ENCODE data around the gene CASP10.
A peak's percentile ranks its signal among the peaks of the same experiment; 100 is the strongest.

CASP10 gene

DNA sequence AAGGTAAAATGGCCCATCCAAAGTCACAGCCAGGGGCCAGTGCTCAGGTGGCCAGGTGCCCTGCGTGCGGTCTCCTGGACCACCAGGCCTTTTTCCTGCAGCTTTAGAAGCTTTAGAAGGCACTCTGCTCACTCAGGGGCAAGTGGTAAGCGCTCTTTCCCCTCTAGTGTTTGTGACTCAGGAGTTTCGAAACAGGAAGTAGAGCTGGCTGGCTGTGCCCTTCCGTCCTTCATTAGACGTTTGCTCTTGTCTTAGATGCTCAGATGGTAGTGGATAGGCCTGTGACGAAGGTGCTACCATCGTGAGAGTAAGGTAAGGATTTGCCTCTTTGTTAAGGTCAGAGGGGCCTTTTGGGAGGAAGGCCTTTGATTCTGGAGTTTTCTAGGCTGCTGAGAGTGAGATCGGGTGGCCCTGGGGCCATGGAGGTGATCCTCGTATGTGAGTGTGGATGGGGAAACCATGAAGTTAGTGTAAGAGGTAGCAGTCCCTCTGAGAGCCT is 77.4 kb downstream of the CASP10 start, which contains the start of gene CASP8:
CASP8 (plus strand) TSS at position 235 of the 499 bp plus-strand sequence. CDS start 5,951 bp downstream, outside the sequence.
- H3K27ac Mint-ChIP-seq = peak within 1 kb of the TSS; percentile 100
- H3K9me3 Mint-ChIP-seq = no peaks in the 10 kb centered on the region
- ATAC-seq (replicated peaks) = peak; percentile 61 to 66
- H3K4me1 Mint-ChIP-seq = peaks cover 46 to 76% of the 10 kb centered on the region in 2 donors
- peak; percentile 67 for DNase-seq
- H3K27me3 Mint-ChIP-seq = no peaks in the 10 kb centered on the region
- peak within 1 kb of the TSS; percentile 93 to 100 for H3K4me3 Mint-ChIP-seq
- peaks cover 5 to 18% of the 10 kb centered on the region in 2 donors for H3K36me3 Mint-ChIP-seq

DNA sequence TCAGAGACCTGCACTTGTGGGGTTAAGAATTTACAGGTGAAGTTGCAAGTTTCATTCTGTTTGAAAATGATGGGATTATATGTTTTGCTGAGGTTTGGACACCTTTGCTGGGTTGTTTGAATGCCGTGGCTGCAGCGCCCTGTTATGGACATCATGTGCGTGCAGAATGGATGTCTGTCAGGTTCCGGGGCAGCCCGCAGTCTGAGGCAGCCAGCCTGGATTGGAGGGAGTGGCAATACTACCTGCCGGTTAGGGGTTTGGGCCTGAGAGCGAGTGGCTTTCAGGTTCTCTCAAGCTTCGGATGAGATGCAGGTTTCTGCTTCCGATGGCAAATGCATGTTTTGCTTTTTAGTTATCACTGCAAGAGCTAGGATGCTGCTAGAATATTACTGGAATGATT is 78.5 kb downstream of the CASP10 start:
- Mint-ChIP-seq H3K4me3 (peak overlapping the region; percentile 92 to 100), H3K4me1 (peaks cover 55 to 84% of the 10 kb centered on the region in 2 donors), H3K27me3 (no peaks in the 10 kb centered on the region), H3K36me3 (peaks cover 8 to 27% of the 10 kb centered on the region in 2 donors), H3K27ac (peak overlapping the region; percentile 75), H3K9me3 (no peaks in the 10 kb centered on the region)
- DNase-seq (no peak), ATAC-seq (replicated peaks) (no peak)

GRCh38 chr2:201261906-201262305 is 79.0 kb downstream of the CASP10 start:
- ATAC-seq (replicated peaks) (no peak), DNase-seq (no peak)
- H3K4me1 Mint-ChIP-seq = peaks cover 57 to 83% of the 10 kb centered on the region in 2 donors
- peak overlapping the region; percentile 92 to 100 for H3K4me3 Mint-ChIP-seq
- peak overlapping the region; percentile 75 for H3K27ac Mint-ChIP-seq
- H3K27me3 Mint-ChIP-seq = no peaks in the 10 kb centered on the region
- no peaks in the 10 kb centered on the region for H3K9me3 Mint-ChIP-seq
- H3K36me3 Mint-ChIP-seq = peaks cover 10 to 31% of the 10 kb centered on the region in 2 donors

DNA sequence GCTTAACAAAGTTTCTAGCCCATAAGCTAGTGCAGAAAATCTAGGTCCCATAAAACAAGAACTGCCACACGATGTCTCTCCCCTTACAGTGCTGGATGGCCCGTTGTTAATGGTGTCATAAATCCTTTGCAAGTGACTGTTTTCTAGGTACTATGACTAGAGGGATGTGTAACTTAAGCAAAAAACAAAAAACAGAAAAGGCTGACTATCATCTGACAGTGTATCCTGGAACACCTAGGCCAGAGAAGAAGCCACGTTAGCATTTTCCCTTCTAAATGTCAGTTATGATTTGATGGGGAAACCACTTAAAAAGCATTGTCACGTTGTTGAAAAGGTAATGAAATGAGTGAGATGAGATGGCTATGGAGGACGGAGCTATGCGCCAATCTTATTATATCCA is 79.8 kb downstream of the CASP10 start:
- Mint-ChIP-seq H3K4me3 (peak overlapping the region; percentile 74), H3K27me3 (no peaks in the 10 kb centered on the region), H3K27ac (peak overlapping the region; percentile 75), H3K4me1 (peaks cover 51 to 75% of the 10 kb centered on the region in 2 donors), H3K9me3 (no peaks in the 10 kb centered on the region), H3K36me3 (peaks cover 11 to 31% of the 10 kb centered on the region in 2 donors)
- no peak for ATAC-seq (replicated peaks)
- no peak for DNase-seq

- no peak for ATAC-seq (replicated peaks)
Observed at GRCh38 chr2:201263779-201264178, 80.8 kb downstream of the CASP10 start.

DNA sequence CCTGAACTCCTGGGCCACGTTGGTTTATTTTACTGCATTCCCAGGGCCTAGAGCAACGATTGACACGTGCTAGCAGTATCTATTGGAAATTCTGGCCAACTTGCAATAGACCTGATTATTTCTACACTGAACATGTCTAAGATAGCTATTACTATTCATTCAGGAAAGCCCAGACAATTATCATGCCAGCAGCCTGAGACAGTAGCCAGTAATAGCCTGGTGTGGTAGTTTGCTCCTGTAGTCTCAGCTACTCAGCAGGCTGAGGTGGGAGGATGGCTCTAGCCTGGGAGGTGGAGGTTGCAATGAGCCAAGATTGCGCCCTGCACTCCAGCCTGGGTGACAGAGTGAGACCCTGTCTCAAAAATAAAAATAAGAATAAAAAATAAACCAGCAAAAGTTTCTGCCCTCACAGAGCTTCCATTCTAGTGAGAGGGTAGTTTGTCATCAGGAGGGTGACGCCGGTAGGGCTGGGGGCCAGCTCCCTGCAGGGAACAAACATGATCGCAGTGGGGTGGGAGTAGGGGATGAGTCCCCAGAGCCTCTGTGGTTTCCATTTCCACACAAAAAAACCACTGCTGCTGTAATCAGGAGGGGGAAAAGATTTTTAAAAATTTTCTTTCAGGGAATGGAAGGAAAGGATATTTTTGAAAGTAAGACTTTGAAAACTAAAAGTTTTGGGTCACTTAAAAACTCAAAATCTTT is 81.7 kb downstream of the CASP10 start:
- Mint-ChIP-seq H3K4me1 (peaks cover 44 to 72% of the 10 kb centered on the region in 2 donors), H3K27me3 (no peaks in the 10 kb centered on the region), H3K9me3 (no peaks in the 10 kb centered on the region), H3K36me3 (peaks cover 19 to 39% of the 10 kb centered on the region in 2 donors), H3K27ac (peak overlapping the region; percentile 37), H3K4me3 (no peak overlapping the region)
- DNase-seq = no peak
- no peak for ATAC-seq (replicated peaks)

More at GRCh38 chr2:201263779-201264178, 80.8 kb downstream of the CASP10 start:
- Mint-ChIP-seq H3K27ac (no peak overlapping the region), H3K9me3 (no peaks in the 10 kb centered on the region), H3K4me1 (peaks cover 45 to 67% of the 10 kb centered on the region in 2 donors), H3K27me3 (no peaks in the 10 kb centered on the region), H3K4me3 (no peak overlapping the region), H3K36me3 (peaks cover 16 to 35% of the 10 kb centered on the region in 2 donors)
- DNase-seq = no peak

DNA sequence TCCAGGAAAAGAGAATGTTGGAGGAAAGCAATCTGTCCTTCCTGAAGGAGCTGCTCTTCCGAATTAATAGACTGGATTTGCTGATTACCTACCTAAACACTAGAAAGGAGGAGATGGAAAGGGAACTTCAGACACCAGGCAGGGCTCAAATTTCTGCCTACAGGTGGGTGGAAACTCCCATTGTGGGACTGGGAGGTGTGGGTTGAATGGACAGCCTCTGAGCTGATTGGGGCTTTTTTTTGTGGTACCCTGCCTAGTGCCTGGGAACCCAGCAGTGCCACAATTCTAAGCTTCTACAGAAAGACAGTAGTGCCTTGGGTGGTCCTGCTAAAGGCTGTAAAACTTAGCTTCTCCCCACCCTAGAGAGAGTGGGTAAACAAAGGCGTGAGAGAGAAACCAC is 83.7 kb downstream of the CASP10 start:
- no peak for DNase-seq
- no peaks in the 10 kb centered on the region for H3K27me3 Mint-ChIP-seq
- H3K4me1 Mint-ChIP-seq = peaks cover 36 to 66% of the 10 kb centered on the region in 2 donors
- H3K27ac Mint-ChIP-seq = peak overlapping the region; percentile 78
- ATAC-seq (replicated peaks) = no peak
- H3K36me3 Mint-ChIP-seq = peaks cover 22 to 38% of the 10 kb centered on the region in 2 donors
- no peak overlapping the region for H3K4me3 Mint-ChIP-seq
- H3K9me3 Mint-ChIP-seq = no peaks in the 10 kb centered on the region

DNA sequence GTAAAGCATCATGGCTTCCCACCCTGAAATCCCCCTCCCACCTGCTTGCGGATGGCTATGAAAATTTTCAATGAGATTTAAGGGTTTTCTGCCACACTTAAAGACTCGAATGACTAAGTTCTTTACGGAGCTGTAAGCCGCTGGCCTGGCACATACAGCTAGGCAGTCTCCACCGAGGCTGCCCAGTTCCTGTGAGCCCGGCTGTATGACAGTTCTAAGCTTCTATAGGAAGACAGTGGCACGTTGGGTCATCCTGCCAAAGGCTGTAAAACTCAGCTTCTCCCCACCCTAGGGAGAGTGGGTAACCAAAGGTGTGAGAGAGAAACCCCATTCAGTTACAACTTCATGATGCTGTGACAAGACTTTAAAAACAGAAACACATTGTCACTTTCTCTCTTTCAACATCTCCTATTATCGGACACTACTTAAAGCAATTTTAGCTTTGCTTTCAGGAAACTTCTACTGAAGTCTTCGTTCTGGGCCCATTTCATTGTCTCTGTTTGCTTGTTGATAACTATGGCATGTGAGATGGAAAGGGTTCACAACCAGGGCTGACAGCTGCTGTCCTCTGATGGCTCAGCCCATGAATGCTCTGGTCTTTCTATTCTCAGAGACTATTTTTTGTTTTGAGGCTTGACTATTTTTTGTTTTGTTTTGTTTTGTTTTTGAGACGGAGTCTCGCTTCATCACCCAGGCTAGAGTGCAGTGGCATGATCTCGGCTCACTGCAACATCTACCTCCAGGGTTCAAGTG is 84.5 kb downstream of the CASP10 start:
- H3K4me1 Mint-ChIP-seq = peaks cover 38 to 69% of the 10 kb centered on the region in 2 donors
- ATAC-seq (replicated peaks) = no peak
- peaks cover 26 to 42% of the 10 kb centered on the region in 2 donors for H3K36me3 Mint-ChIP-seq
- no peaks in the 10 kb centered on the region for H3K9me3 Mint-ChIP-seq
- H3K27ac Mint-ChIP-seq = peak overlapping the region; percentile 65
- no peaks in the 10 kb centered on the region for H3K27me3 Mint-ChIP-seq
- DNase-seq = no peak
- H3K4me3 Mint-ChIP-seq = no peak overlapping the region

DNA sequence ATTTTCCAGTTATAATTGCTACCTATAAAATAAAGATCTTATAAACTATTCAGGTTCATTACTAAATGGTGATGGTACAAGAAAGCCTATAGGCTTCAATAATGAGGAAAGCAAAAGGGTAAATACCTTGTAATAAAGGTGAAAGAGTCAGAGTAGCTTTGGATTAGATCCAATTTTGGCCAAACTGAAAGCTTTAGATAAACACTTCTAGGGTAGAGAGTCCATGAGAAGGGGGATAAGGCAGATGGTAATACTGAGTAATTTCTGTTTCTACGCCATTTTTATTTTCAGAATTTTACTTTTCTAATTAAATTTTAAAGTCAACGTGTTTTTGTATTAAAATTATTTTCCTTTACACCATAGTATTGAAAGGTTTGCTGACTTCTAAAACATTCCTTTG is 86.8 kb downstream of the CASP10 start:
- DNase-seq (no peak), ATAC-seq (replicated peaks) (no peak)
- Mint-ChIP-seq H3K4me3 (no peak overlapping the region), H3K27ac (peak overlapping the region; percentile 31), H3K27me3 (no peaks in the 10 kb centered on the region), H3K4me1 (peaks cover 28 to 47% of the 10 kb centered on the region in 2 donors), H3K36me3 (peaks cover 43 to 55% of the 10 kb centered on the region in 2 donors), H3K9me3 (no peaks in the 10 kb centered on the region)

- peaks cover 24 to 40% of the 10 kb centered on the region in 2 donors for H3K4me1 Mint-ChIP-seq
- no peaks in the 10 kb centered on the region for H3K27me3 Mint-ChIP-seq
- H3K27ac Mint-ChIP-seq = no peak overlapping the region
- H3K9me3 Mint-ChIP-seq = no peaks in the 10 kb centered on the region
- H3K36me3 Mint-ChIP-seq = peaks cover 48 to 58% of the 10 kb centered on the region in 2 donors
- DNase-seq (no peak), ATAC-seq (replicated peaks) (no peak)
- H3K4me3 Mint-ChIP-seq = no peak overlapping the region
Observed at GRCh38 chr2:201270293-201271001, 87.5 kb downstream of the CASP10 start.

GRCh38 chr2:201271917-201272316 is 89.0 kb downstream of the CASP10 start:
- peaks cover 10 to 26% of the 10 kb centered on the region in 2 donors for H3K4me1 Mint-ChIP-seq
- H3K27ac Mint-ChIP-seq = no peak overlapping the region
- ATAC-seq (replicated peaks) (no peak), DNase-seq (no peak)
- no peak overlapping the region for H3K4me3 Mint-ChIP-seq
- peaks cover 52 to 57% of the 10 kb centered on the region in 2 donors for H3K36me3 Mint-ChIP-seq
- H3K9me3 Mint-ChIP-seq = no peaks in the 10 kb centered on the region
- no peaks in the 10 kb centered on the region for H3K27me3 Mint-ChIP-seq

DNA sequence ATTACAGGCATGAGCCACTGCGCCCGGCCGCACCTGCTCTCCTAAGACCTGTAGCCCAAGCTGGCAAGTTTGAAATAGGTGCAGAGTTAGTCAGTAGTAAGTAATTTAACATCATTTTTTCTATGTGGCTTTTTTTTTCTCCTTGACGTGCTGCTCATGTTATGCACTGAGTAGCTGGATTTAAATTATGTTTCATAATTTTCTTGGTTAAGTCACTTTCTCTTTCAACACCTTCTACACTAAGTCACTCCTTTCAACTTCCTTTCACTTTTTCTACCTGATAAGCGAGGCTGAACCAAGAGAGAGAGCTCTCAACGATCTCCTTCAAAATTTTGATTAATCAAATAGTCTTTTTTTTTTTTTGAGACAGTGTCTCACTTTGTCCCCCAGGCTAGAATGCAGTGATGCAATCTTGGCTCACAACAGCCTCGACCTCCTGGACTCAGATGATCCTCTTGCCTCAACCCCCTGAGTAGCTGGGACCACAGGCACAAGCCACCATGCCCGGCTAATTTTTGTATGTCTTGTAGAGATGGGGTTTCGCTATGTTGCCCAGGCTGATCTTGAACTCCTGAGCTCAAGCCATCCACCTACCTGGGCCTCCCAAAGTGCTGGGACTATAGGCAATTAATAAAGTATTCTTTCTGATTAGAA is 90.5 kb downstream of the CASP10 start:
- H3K9me3 Mint-ChIP-seq = no peaks in the 10 kb centered on the region
- peaks cover 53 to 62% of the 10 kb centered on the region in 2 donors for H3K36me3 Mint-ChIP-seq
- peaks cover 10 to 31% of the 10 kb centered on the region in 2 donors for H3K4me1 Mint-ChIP-seq
- DNase-seq = no peak
- ATAC-seq (replicated peaks) = no peak
- H3K27me3 Mint-ChIP-seq = no peaks in the 10 kb centered on the region
- no peak overlapping the region for H3K4me3 Mint-ChIP-seq
- H3K27ac Mint-ChIP-seq = no peak overlapping the region

GRCh38 chr2:201275069-201275468 is 92.1 kb downstream of the CASP10 start:
- peaks cover 15 to 39% of the 10 kb centered on the region in 2 donors for H3K4me1 Mint-ChIP-seq
- H3K27ac Mint-ChIP-seq = no peak overlapping the region
- peaks cover 60 to 69% of the 10 kb centered on the region in 2 donors for H3K36me3 Mint-ChIP-seq
- H3K27me3 Mint-ChIP-seq = no peaks in the 10 kb centered on the region
- DNase-seq = no peak
- ATAC-seq (replicated peaks) = no peak
- H3K4me3 Mint-ChIP-seq = no peak overlapping the region
- no peaks in the 10 kb centered on the region for H3K9me3 Mint-ChIP-seq
